Effector memory CD4-positive, alpha-beta T cell (primary cell): Measurements from ENCODE around the gene POLR2I.
"Not testable (repeated sequence)": the region's sequence is repeated elsewhere in the genome, so short reads cannot be mapped to it uniquely, and the experiment has no call there.

Experiments
- DNase-seq, 3 donors: peaks; one replicate each; pipeline ENCODE4 v3.0.0-alpha.2; 2020
- H3K27ac ChIP-seq: 2 replicates; pipeline ENCODE4 v1.7.0; 2013; ENCODE audit warnings: mild to moderate bottlenecking, low read length, moderate library complexity; ENCODE audit not compliant: insufficient read depth, poor library complexity, severe bottlenecking
- H3K27me3 ChIP-seq: replicated peaks from 2 replicates; pipeline ENCODE4 v1.7.0; 2013; ENCODE audit warnings: mild to moderate bottlenecking, low read length; ENCODE audit not compliant: insufficient read depth, control insufficient read depth, poor library complexity, severe bottlenecking
- H3K36me3 ChIP-seq: 2 replicates; pipeline ENCODE4 v1.7.0; 2013; ENCODE audit warnings: mild to moderate bottlenecking, low read length, moderate library complexity; ENCODE audit not compliant: control insufficient read depth, insufficient read depth
- H3K4me1 ChIP-seq: 2 replicates; pipeline ENCODE4 v1.7.0; 2013; ENCODE audit warnings: low read length, mild to moderate bottlenecking; ENCODE audit not compliant: control insufficient read depth, insufficient read depth, poor library complexity, severe bottlenecking
- H3K4me3 ChIP-seq: 2 replicates; pipeline ENCODE4 v1.7.0; 2013; ENCODE audit warnings: low read length, low read depth, mild to moderate bottlenecking; ENCODE audit not compliant: insufficient read depth, poor library complexity, severe bottlenecking
- H3K9me3 ChIP-seq: 2 replicates; pipeline ENCODE4 v1.7.0; 2013; ENCODE audit warnings: mild to moderate bottlenecking, low read length, moderate library complexity; ENCODE audit not compliant: control insufficient read depth

The POLR2I gene

GRCh38 chr19:36084231-36085009 lies 30.3 kb downstream of the POLR2I start:
- no peaks in the 10 kb centered on the region for H3K36me3 ChIP-seq
- no peaks in the 10 kb centered on the region for H3K27me3 ChIP-seq
- H3K27ac ChIP-seq: no peak overlapping the region
- H3K4me1 ChIP-seq: no peaks in the 10 kb centered on the region
- DNase-seq: no peak
- no peak overlapping the region for H3K4me3 ChIP-seq
- no peaks in the 10 kb centered on the region for H3K9me3 ChIP-seq

DNA sequence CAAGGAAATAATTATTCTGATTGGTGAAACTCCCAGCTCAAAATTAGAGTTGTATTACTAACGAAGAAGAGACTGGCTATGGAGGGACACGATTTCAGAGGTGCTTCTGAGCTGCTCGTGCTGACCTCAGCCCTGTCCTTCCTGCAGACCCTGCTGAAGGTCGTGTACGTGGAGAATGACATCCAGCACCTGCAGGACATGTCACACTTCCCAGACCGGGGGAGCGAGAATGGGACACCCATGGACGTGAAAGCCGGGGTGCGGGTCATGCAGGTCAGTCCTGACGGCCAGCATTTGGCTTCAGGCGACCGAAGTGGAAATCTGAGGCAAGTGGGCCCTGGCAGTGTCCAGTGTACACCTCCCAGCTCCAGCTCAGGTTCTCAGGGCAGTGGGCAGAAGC lies 31.8 kb downstream of the POLR2I start:
- no peak overlapping the region for H3K4me3 ChIP-seq
- H3K36me3 ChIP-seq: no peaks in the 10 kb centered on the region
- no peaks in the 10 kb centered on the region for H3K27me3 ChIP-seq
- no peak overlapping the region for H3K27ac ChIP-seq
- DNase-seq: no peak
- H3K9me3 ChIP-seq: no peaks in the 10 kb centered on the region
- no peaks in the 10 kb centered on the region for H3K4me1 ChIP-seq

GRCh38 chr19:36081894-36082293 lies 32.8 kb downstream of the POLR2I start:
- Histone ChIP-seq H3K27me3 (no peaks in the 10 kb centered on the region), H3K27ac (no peak overlapping the region), H3K4me3 (no peak overlapping the region), H3K36me3 (no peaks in the 10 kb centered on the region), H3K4me1 (no peaks in the 10 kb centered on the region), H3K9me3 (no peaks in the 10 kb centered on the region)
- no peak for DNase-seq

- Histone ChIP-seq H3K27ac (no peak overlapping the region), H3K9me3 (no peaks in the 10 kb centered on the region), H3K36me3 (no peaks in the 10 kb centered on the region), H3K27me3 (no peaks in the 10 kb centered on the region), H3K4me3 (no peak overlapping the region), H3K4me1 (no peaks in the 10 kb centered on the region)
- no peak for DNase-seq
Observed at GRCh38 chr19:36081385-36081784, 33.3 kb downstream of the POLR2I start.

DNA sequence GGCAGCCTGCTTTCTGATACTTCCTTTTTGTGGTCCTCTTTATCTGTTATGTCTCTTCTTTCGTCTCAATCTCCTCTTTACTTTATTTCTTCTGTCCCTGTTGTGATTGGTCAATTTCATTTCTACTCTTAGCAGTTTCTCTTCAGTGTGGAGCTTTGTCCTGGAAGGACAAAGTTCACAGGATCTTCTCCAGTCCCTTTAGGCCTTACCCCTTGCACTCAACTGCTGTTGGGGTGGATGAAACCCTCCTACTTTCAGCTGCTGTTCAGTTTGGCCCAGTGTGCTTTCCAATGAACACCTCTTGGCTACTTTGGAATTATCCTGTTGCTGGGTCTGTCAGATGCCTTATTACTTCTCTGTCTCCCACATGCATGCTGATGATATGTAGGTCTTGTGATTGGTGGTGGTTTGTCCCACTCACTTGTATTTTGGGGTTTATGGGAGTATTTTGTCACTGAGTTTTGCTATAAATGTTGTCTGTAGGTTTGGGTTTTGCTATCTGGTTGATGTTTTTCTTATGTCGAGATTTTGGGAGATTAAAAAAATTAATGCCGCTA lies 35.2 kb downstream of the POLR2I start:
- no peak overlapping the region for H3K27ac ChIP-seq
- H3K27me3 ChIP-seq: no peaks in the 10 kb centered on the region
- H3K9me3 ChIP-seq: no peaks in the 10 kb centered on the region
- H3K4me1 ChIP-seq: no peaks in the 10 kb centered on the region
- no peak overlapping the region for H3K4me3 ChIP-seq
- no peak for DNase-seq
- H3K36me3 ChIP-seq: no peaks in the 10 kb centered on the region

- Histone ChIP-seq H3K27me3 (no peaks in the 10 kb centered on the region), H3K9me3 (no peaks in the 10 kb centered on the region)
- DNase-seq: no peak
Observed at GRCh38 chr19:36073121-36073876, 41.4 kb downstream of the POLR2I start.

GRCh38 chr19:36072081-36072480 lies 42.6 kb downstream of the POLR2I start:
- H3K4me1 ChIP-seq: no peaks in the 10 kb centered on the region
- no peak overlapping the region for H3K27ac ChIP-seq
- DNase-seq: no peak
- H3K27me3 ChIP-seq: no peaks in the 10 kb centered on the region
- H3K4me3 ChIP-seq: no peak overlapping the region
- H3K9me3 ChIP-seq: no peaks in the 10 kb centered on the region
- H3K36me3 ChIP-seq: no peaks in the 10 kb centered on the region

More at GRCh38 chr19:36073121-36073876, 41.4 kb downstream of the POLR2I start:
- Histone ChIP-seq H3K27ac (no peak overlapping the region), H3K36me3 (no peaks in the 10 kb centered on the region), H3K4me1 (no peaks in the 10 kb centered on the region), H3K4me3 (no peak overlapping the region)

DNA sequence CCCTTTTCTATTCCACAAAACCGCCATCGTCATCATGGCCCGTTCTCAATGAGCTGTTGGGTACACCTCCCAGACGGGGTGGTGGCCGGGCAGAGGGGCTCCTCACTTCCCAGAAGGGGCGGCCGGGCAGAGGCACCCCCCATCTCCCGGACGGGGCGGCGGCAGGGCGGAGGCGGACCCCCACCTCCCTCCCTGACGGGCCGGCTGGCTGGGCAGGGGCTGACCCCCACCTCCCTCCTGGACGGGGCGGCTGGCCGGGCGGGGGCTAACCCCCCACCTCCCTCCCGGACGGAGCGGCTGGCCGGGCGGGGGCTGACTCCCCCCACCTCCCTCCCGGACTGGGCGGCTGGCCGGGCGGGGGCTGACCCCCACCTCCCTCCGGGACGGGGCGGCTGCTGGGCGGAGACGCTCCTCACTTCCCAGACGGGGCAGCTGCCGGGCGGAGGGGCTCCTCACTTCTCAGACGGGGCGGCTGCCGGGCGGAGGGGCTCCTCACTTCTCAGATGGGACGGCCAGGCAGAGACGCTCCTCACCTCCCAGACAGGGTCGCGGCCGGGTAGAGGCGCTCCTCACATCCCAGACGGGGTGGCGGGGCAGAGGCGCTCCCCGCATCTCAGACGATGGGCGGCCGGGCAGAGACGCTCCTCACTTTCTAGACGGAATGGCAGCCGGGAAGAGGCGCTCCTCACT lies 45.7 kb downstream of the POLR2I start:
- not testable (repeated sequence) for H3K27ac ChIP-seq, H3K36me3 ChIP-seq, H3K4me3 ChIP-seq, H3K4me1 ChIP-seq, H3K9me3 ChIP-seq, H3K27me3 ChIP-seq, DNase-seq

- no peak for DNase-seq
- no peaks in the 10 kb centered on the region for H3K27me3 ChIP-seq
- H3K4me3 ChIP-seq: no peak overlapping the region
- H3K36me3 ChIP-seq: no peaks in the 10 kb centered on the region
- no peak overlapping the region for H3K27ac ChIP-seq
- no peaks in the 10 kb centered on the region for H3K9me3 ChIP-seq
- no peaks in the 10 kb centered on the region for H3K4me1 ChIP-seq
Observed at GRCh38 chr19:36067681-36068080, 47.0 kb downstream of the POLR2I start.
